H9 (cell line): ENCODE results near the gene CTAGE8. TPM values are rescaled to one million over a fixed set of nuclear protein-coding genes. Genes with fewer than 3 reads are reported as not detected.
"Not testable (repeated sequence)": the region's sequence is repeated elsewhere in the genome, so short reads cannot be mapped to it uniquely, and the experiment has no call there.

Source experiments
- DNase-seq: peaks from one replicate; pipeline ENCODE4 v3.0.0-alpha.2; 2017
- H2AFZ ChIP-seq: one replicate; pipeline ENCODE4 v1.6.1; 2013; ENCODE audit warnings: mild to moderate bottlenecking, low read length, control low read depth, moderate library complexity
- H2AK5ac ChIP-seq: 2 replicates; pipeline ENCODE4 v1.6.1; 2013; ENCODE audit warnings: low read length, control low read depth, mixed read lengths; ENCODE audit not compliant: insufficient read length
- H2BK120ac ChIP-seq: one replicate; pipeline ENCODE4 v1.6.1; 2013; ENCODE audit warnings: low read depth, mild to moderate bottlenecking, low read length, control low read depth, inconsistent platforms; ENCODE audit not compliant: poor library complexity, severe bottlenecking
- H2BK12ac ChIP-seq: 2 replicates; pipeline ENCODE4 v1.6.1; 2013; ENCODE audit warnings: low read length, control low read depth, mixed read lengths, low read depth; ENCODE audit not compliant: insufficient read length
- H2BK15ac ChIP-seq: 2 replicates; pipeline ENCODE4 v1.6.1; 2013; ENCODE audit warnings: low read depth, low read length, control low read depth
- H2BK20ac ChIP-seq: one replicate; pipeline ENCODE4 v1.6.1; 2013; ENCODE audit warnings: low read depth, mild to moderate bottlenecking, low read length, control low read depth, inconsistent platforms; ENCODE audit not compliant: poor library complexity, severe bottlenecking
- H2BK5ac ChIP-seq: 2 replicates; pipeline ENCODE4 v1.6.1; 2013; ENCODE audit warnings: low read length, control low read depth, mixed read lengths; ENCODE audit not compliant: insufficient read length
- H3K14ac ChIP-seq: 2 replicates; pipeline ENCODE4 v1.6.1; 2013; ENCODE audit warnings: low read length, control low read depth; ENCODE audit not compliant: insufficient read depth
- H3K18ac ChIP-seq: 2 replicates; pipeline ENCODE4 v1.6.1; 2013; ENCODE audit warnings: low read depth, mild to moderate bottlenecking, mixed read lengths, low read length, control low read depth; ENCODE audit not compliant: insufficient read length
- H3K23ac ChIP-seq: 2 replicates; pipeline ENCODE4 v1.6.1; 2013; ENCODE audit warnings: low read length, control low read depth, mixed read lengths, low read depth; ENCODE audit not compliant: insufficient read length
- H3K23me2 ChIP-seq: 2 replicates; pipeline ENCODE4 v1.6.1; 2013; ENCODE audit warnings: low read depth, mild to moderate bottlenecking, mixed read lengths, low read length, control low read depth; ENCODE audit not compliant: insufficient read length, poor library complexity, severe bottlenecking
- H3K27ac ChIP-seq: 2 replicates; pipeline ENCODE4 v1.5.1; 2013; ENCODE audit warnings: low read length, control low read depth, mixed read lengths, low read depth; ENCODE audit not compliant: insufficient read length
- H3K27me3 ChIP-seq: 2 replicates; pipeline ENCODE4 v1.6.1; 2013; ENCODE audit warnings: low read length, control low read depth, inconsistent platforms; ENCODE audit not compliant: insufficient read depth
- H3K4ac ChIP-seq: 2 replicates; pipeline ENCODE4 v1.6.1; 2013; ENCODE audit warnings: low read depth, mild to moderate bottlenecking, control low read depth, inconsistent platforms, low read length, moderate library complexity
- H3K4me1 ChIP-seq: 2 replicates; pipeline ENCODE4 v1.6.1; 2013; ENCODE audit warnings: low read length, control low read depth, inconsistent platforms; ENCODE audit not compliant: insufficient read depth
- H3K4me2 ChIP-seq: 2 replicates; pipeline ENCODE4 v1.6.1; 2013; ENCODE audit warnings: low read length, control low read depth, mixed read lengths; ENCODE audit not compliant: insufficient read length, insufficient read depth
- H3K56ac ChIP-seq: 2 replicates; pipeline ENCODE4 v1.6.1; 2013; ENCODE audit warnings: low read depth, mild to moderate bottlenecking, mixed read lengths, low read length, control low read depth; ENCODE audit not compliant: insufficient read length
- H3K79me1 ChIP-seq: 2 replicates; pipeline ENCODE4 v1.6.1; 2013; ENCODE audit warnings: low read depth, mild to moderate bottlenecking, moderate library complexity, low read length, control low read depth, inconsistent platforms; ENCODE audit not compliant: insufficient read depth, poor library complexity, severe bottlenecking
- H3K79me2 ChIP-seq: 2 replicates; pipeline ENCODE4 v1.6.1; 2013; ENCODE audit warnings: low read length, control low read depth, inconsistent platforms; ENCODE audit not compliant: insufficient read depth
- H3K9ac ChIP-seq: 2 replicates; pipeline ENCODE4 v1.6.1; 2013; ENCODE audit warnings: low read length, control low read depth, mixed read lengths; ENCODE audit not compliant: insufficient read length; ENCODE audit errors: extremely low read depth
- H3K9me3 ChIP-seq: one replicate; pipeline ENCODE4 v1.6.1; 2013; ENCODE audit warnings: low read depth, low read length, inconsistent platforms; ENCODE audit not compliant: control insufficient read depth
- H3T11ph ChIP-seq: one replicate; pipeline ENCODE4 v1.6.1; 2013; ENCODE audit warnings: mild to moderate bottlenecking, low read length, control low read depth, inconsistent platforms
- H4K20me1 ChIP-seq: one replicate; pipeline ENCODE4 v1.6.1; 2013; ENCODE audit not compliant: control insufficient read depth, insufficient read length, insufficient read depth
- H4K5ac ChIP-seq: 2 replicates; pipeline ENCODE4 v1.6.1; 2013; ENCODE audit warnings: low read depth, mild to moderate bottlenecking, mixed read lengths, low read length, control low read depth; ENCODE audit not compliant: insufficient read length
- H4K8ac ChIP-seq: replicated peaks from 2 replicates; pipeline ENCODE4 v1.6.1; 2013; ENCODE audit warnings: low read length, control low read depth, mixed read lengths, low read depth; ENCODE audit not compliant: insufficient read length
- H4K91ac ChIP-seq: 2 replicates; pipeline ENCODE4 v1.6.1; 2013; ENCODE audit warnings: low read depth, mild to moderate bottlenecking, moderate library complexity, mixed read lengths, low read length, control low read depth; ENCODE audit not compliant: insufficient read length
- H3K27ac Mint-ChIP-seq, 3 experiments: 2 replicates in 2 of 3; 3 replicates in 1 of 3; pipeline ENCODE4 v1.8.0; 2020 to 2021; ENCODE audit warnings: mixed read lengths in 3 of 3, mild to moderate bottlenecking in 1 of 3, moderate library complexity in 1 of 3
- H3K27me3 Mint-ChIP-seq: 2 replicates; pipeline ENCODE4 v1.8.0; 2021; ENCODE audit warnings: low read depth, mild to moderate bottlenecking, moderate library complexity, mixed read lengths
- H3K36me3 Mint-ChIP-seq, 3 experiments: 2 replicates in 2 of 3; 3 replicates in 1 of 3; pipeline ENCODE4 v1.8.0; 2020 to 2021; ENCODE audit warnings: low read depth in 3 of 3, mixed read lengths in 3 of 3; ENCODE audit not compliant: insufficient read depth in 1 of 3
- H3K4me1 Mint-ChIP-seq, 2 experiments: 2 replicates each; pipeline ENCODE4 v1.8.0; 2020; ENCODE audit warnings: mixed read lengths in 2 of 2
- H3K4me3 Mint-ChIP-seq, 2 experiments: 2 replicates in 1 of 2; 3 replicates in 1 of 2; pipeline ENCODE4 v1.8.0; 2020 to 2021; ENCODE audit warnings: mild to moderate bottlenecking in 2 of 2, mixed read lengths in 2 of 2, moderate library complexity in 1 of 2
- H3K9me3 Mint-ChIP-seq, 2 experiments: 2 replicates in 1 of 2; 3 replicates in 1 of 2; pipeline ENCODE4 v1.8.0; 2020; ENCODE audit warnings: mild to moderate bottlenecking in 2 of 2, mixed read lengths in 2 of 2, moderate library complexity in 1 of 2
- WGBS: extraction: QIAGEN DNeasy Blood & Tissue Kit; methylation state at CpG from one replicate; pipeline ENCODE4 v1.1.7; 2013; ENCODE audit warnings: missing lambda C conversion rate, low lambda C conversion rate, mixed read lengths; ENCODE audit not compliant: insufficient read length; ENCODE audit errors: extremely low coverage; 5-methylcytosine and 5-hydroxymethylcytosine counted together
- total RNA-seq: library from RNA; stranded (reverse); gene quantifications from 2 replicates; pipeline ENCODE4 v1.2.1, GENCODE V29; 2021

The CTAGE8 gene
- total RNA-seq, 1 experiment from 2014 or later: 4.9 TPM

- H3K56ac ChIP-seq, H3K36me3 Mint-ChIP-seq, H3K27ac ChIP-seq, H4K8ac ChIP-seq, H2AK5ac ChIP-seq, H2BK5ac ChIP-seq, H2BK12ac ChIP-seq, H3K4me2 ChIP-seq, H2AFZ ChIP-seq, DNase-seq, H3K27me3 ChIP-seq, H3K4me1 ChIP-seq, H3K18ac ChIP-seq, H4K5ac ChIP-seq, H3K27me3 Mint-ChIP-seq, H3K79me2 ChIP-seq, H2BK20ac ChIP-seq, H3K23ac ChIP-seq, H3K4me3 Mint-ChIP-seq, H3K14ac ChIP-seq, H4K20me1 ChIP-seq, H3T11ph ChIP-seq, H3K4ac ChIP-seq, H3K9me3 ChIP-seq, H3K9me3 Mint-ChIP-seq, H3K4me1 Mint-ChIP-seq, H3K23me2 ChIP-seq, H2BK15ac ChIP-seq, H3K9ac ChIP-seq, H3K27ac Mint-ChIP-seq, H4K91ac ChIP-seq, H3K79me1 ChIP-seq, H2BK120ac ChIP-seq: not testable (repeated sequence)
- WGBS: no CpG with 5 or more reads among the region's 60 CpGs
Measured at GRCh38 chr7:144293794-144294499, 24.9 kb upstream of the CTAGE8 start.

- H3K27ac ChIP-seq, DNase-seq, H2BK5ac ChIP-seq, H2BK20ac ChIP-seq, H2AK5ac ChIP-seq, H3K9me3 Mint-ChIP-seq, H3K18ac ChIP-seq, H3K4me2 ChIP-seq, H4K5ac ChIP-seq, H3T11ph ChIP-seq, H2BK12ac ChIP-seq, H2AFZ ChIP-seq, H3K79me2 ChIP-seq, H3K27me3 ChIP-seq, H3K4me1 ChIP-seq, H3K23me2 ChIP-seq, H4K20me1 ChIP-seq, H3K23ac ChIP-seq, H3K4me1 Mint-ChIP-seq, H3K56ac ChIP-seq, H3K4ac ChIP-seq, H2BK120ac ChIP-seq, H3K4me3 Mint-ChIP-seq, H3K27ac Mint-ChIP-seq, H3K79me1 ChIP-seq, H3K36me3 Mint-ChIP-seq, H3K27me3 Mint-ChIP-seq, H3K9ac ChIP-seq, H3K14ac ChIP-seq, H2BK15ac ChIP-seq, H4K8ac ChIP-seq, H4K91ac ChIP-seq, H3K9me3 ChIP-seq: not testable (repeated sequence)
- no CpG with 5 or more reads among the region's 14 CpGs for WGBS
Measured at GRCh38 chr7:144292384-144293161, 23.5 kb upstream of the CTAGE8 start.
